SJSA1 (cell line): ENCODE data around the gene PDHX. TPM values are rescaled to one million over a fixed set of nuclear protein-coding genes. Genes with fewer than 3 reads are reported as not detected.

Source experiments
- total RNA-seq: library from RNA; depleted of rRNA; stranded (reverse); fragments of >200 nt; shearing (Covaris generic); gene quantifications from 2 replicates; pipeline ENCODE4 v1.2.3, GENCODE V29; 2014; rRNA removed

The PDHX gene
- total RNA-seq, 1 experiment from 2014 or later: 41.5 TPM

Other genes with a start within 250 kb of the PDHX start
- 58.2 and 82.1 TPM in 2 replicates for gene APIP, start 239 bp upstream of the PDHX start, total RNA-seq
- gene CD44, start 222.6 kb downstream of the PDHX start, total RNA-seq: 102 and 121 TPM in 2 replicates